Osteoblast (primary cell): ENCODE data around the gene RNASET2. TPM values are rescaled to one million over a fixed set of nuclear protein-coding genes. Genes with fewer than 3 reads are reported as not detected.

Experiments
- DNase-seq: peaks from one replicate; pipeline ENCODE4 v3.0.0; 2011; ENCODE audit warnings: low spot score, mixed read lengths; ENCODE audit not compliant: insufficient read length; ENCODE audit errors: missing footprints
- H2AFZ ChIP-seq: 2 replicates; pipeline ENCODE4 v1.6.0; 2011; ENCODE audit warnings: mild to moderate bottlenecking, low read length
- H3K27ac ChIP-seq: 2 replicates; pipeline ENCODE4 v1.5.1; 2011; ENCODE audit warnings: mild to moderate bottlenecking, low read depth, low read length, moderate library complexity
- H3K27me3 ChIP-seq: 2 replicates; pipeline ENCODE4 v1.6.0; 2012; ENCODE audit warnings: mild to moderate bottlenecking, control low read depth, inconsistent platforms, low read length, moderate library complexity; ENCODE audit not compliant: insufficient read depth
- H3K36me3 ChIP-seq: 2 replicates; pipeline ENCODE4 v1.5.1; 2011; ENCODE audit warnings: mild to moderate bottlenecking, low read length, control low read depth, moderate library complexity; ENCODE audit not compliant: insufficient read depth
- H3K4me1 ChIP-seq: 2 replicates; pipeline ENCODE4 v1.5.1; 2011; ENCODE audit warnings: mild to moderate bottlenecking, low read length, control low read depth, moderate library complexity; ENCODE audit not compliant: insufficient read depth
- H3K4me2 ChIP-seq: 2 replicates; pipeline ENCODE4 v1.6.0; 2011; ENCODE audit warnings: mild to moderate bottlenecking, low read length; ENCODE audit not compliant: insufficient read depth
- H3K4me3 ChIP-seq: fragments of 200-600 bp; sonication (generic); 3 replicates; pipeline ENCODE4 v1.5.1; 2012; ENCODE audit warnings: mild to moderate bottlenecking, low read length, inconsistent platforms; ENCODE audit not compliant: insufficient read depth
- H3K79me2 ChIP-seq: 2 replicates; pipeline ENCODE4 v1.6.0; 2012; ENCODE audit warnings: mild to moderate bottlenecking, low read length, control low read depth, inconsistent platforms; ENCODE audit not compliant: insufficient read depth
- H3K9me3 ChIP-seq: 2 replicates; pipeline ENCODE4 v1.5.1; 2011; ENCODE audit warnings: low read depth, low read length, control low read depth
- H4K20me1 ChIP-seq: 2 replicates; pipeline ENCODE4 v1.6.0; 2012; ENCODE audit warnings: mild to moderate bottlenecking, low read length, control low read depth; ENCODE audit not compliant: insufficient read depth
- CTCF ChIP-seq: IDR thresholded peaks from 2 replicates; pipeline ENCODE4 v1.5.1; 2011; ENCODE audit warnings: mild to moderate bottlenecking, low read depth, low read length, moderate library complexity; ENCODE audit errors: extremely low read depth
- total RNA-seq: library from RNA; depleted of rRNA; stranded (reverse); fragments of >200 nt; gene quantifications from 2 replicates; pipeline ENCODE4 v1.2.3, GENCODE V29; 2012

Gene RNASET2
- total RNA-seq, 1 donor = 47.8 TPM

GRCh38 chr6:166907373-166907841 lies 48.9 kb downstream of the RNASET2 start:
- Histone ChIP-seq H3K27me3 (peaks cover 12% of the 10 kb centered on the region), H4K20me1 (no peaks in the 10 kb centered on the region), H3K79me2 (no peaks in the 10 kb centered on the region), H3K36me3 (no peaks in the 10 kb centered on the region), H3K27ac (no peak overlapping the region), H3K9me3 (no peaks in the 10 kb centered on the region), H2AFZ (no peak overlapping the region), H3K4me1 (no peaks in the 10 kb centered on the region), H3K4me3 (no peak overlapping the region), H3K4me2 (no peak overlapping the region)
- no peak for TF ChIP-seq CTCF
- no peak for DNase-seq

GRCh38 chr6:166906376-166907044 lies 49.8 kb downstream of the RNASET2 start:
- H3K4me2 ChIP-seq = no peak overlapping the region

GRCh38 chr6:166905505-166906134 lies 50.7 kb downstream of the RNASET2 start:
- Histone ChIP-seq H2AFZ (no peak overlapping the region), H4K20me1 (no peaks in the 10 kb centered on the region), H3K36me3 (no peaks in the 10 kb centered on the region), H3K4me1 (no peaks in the 10 kb centered on the region), H3K27me3 (peaks cover 12% of the 10 kb centered on the region), H3K9me3 (no peaks in the 10 kb centered on the region), H3K27ac (no peak overlapping the region), H3K79me2 (no peaks in the 10 kb centered on the region), H3K4me3 (no peak overlapping the region), H3K4me2 (no peak overlapping the region)
- no peak for TF ChIP-seq CTCF
- DNase-seq = no peak

More at GRCh38 chr6:166906376-166907044, 49.8 kb downstream of the RNASET2 start:
- no peaks in the 10 kb centered on the region for H3K9me3 ChIP-seq
- H3K36me3 ChIP-seq = no peaks in the 10 kb centered on the region
- H3K27ac ChIP-seq = no peak overlapping the region
- no peak overlapping the region for H3K4me3 ChIP-seq
- no peaks in the 10 kb centered on the region for H3K4me1 ChIP-seq
- no peak overlapping the region for H2AFZ ChIP-seq
- no peak for DNase-seq
- TF ChIP-seq CTCF = no peak
- H3K27me3 ChIP-seq = peaks cover 12% of the 10 kb centered on the region
- no peaks in the 10 kb centered on the region for H3K79me2 ChIP-seq
- H4K20me1 ChIP-seq = no peaks in the 10 kb centered on the region

GRCh38 chr6:166905013-166905412 lies 51.3 kb downstream of the RNASET2 start:
- no peaks in the 10 kb centered on the region for H4K20me1 ChIP-seq
- H3K4me2 ChIP-seq = no peak overlapping the region
- no peak overlapping the region for H3K27ac ChIP-seq
- no peak for DNase-seq
- no peak for TF ChIP-seq CTCF
- H3K9me3 ChIP-seq = no peaks in the 10 kb centered on the region
- H3K36me3 ChIP-seq = no peaks in the 10 kb centered on the region
- no peaks in the 10 kb centered on the region for H3K79me2 ChIP-seq
- H3K4me3 ChIP-seq = no peak overlapping the region
- no peak overlapping the region for H2AFZ ChIP-seq
- H3K27me3 ChIP-seq = peaks cover 12% of the 10 kb centered on the region
- H3K4me1 ChIP-seq = no peaks in the 10 kb centered on the region
